GM12891 (cell line): ENCODE measurements around the gene MUSK.

Experiments used
- DNase-seq: peaks from one replicate; pipeline ENCODE4 v3.0.0; 2011; ENCODE audit warnings: low spot score; ENCODE audit not compliant: insufficient read length
- FAIRE-seq: peaks from 2 replicates; lab custom pipeline; 2011; peaks lifted over from hg19 to GRCh38; lab: Jason Lieb, UNC
- PAX5 ChIP-seq: IDR thresholded peaks from 2 replicates; pipeline ENCODE4 v1.6.1; 2011; ENCODE audit warnings: low read length, moderate library complexity, mild to moderate bottlenecking; ENCODE audit not compliant: insufficient read depth, severe bottlenecking
- POLR2A ChIP-seq: IDR thresholded peaks from 2 replicates; pipeline ENCODE4 v1.6.1; 2011; ENCODE audit warnings: low read depth, low read length, control low read depth
- POLR2AphosphoS5 ChIP-seq: IDR thresholded peaks from 2 replicates; pipeline ENCODE4 v1.6.1; 2011; ENCODE audit warnings: low read depth, low read length, control low read depth
- POU2F2 ChIP-seq: IDR thresholded peaks from 2 replicates; pipeline ENCODE4 v1.6.1; 2011; ENCODE audit warnings: low read depth, mild to moderate bottlenecking, control low read depth, low read length, moderate library complexity
- SPI1 ChIP-seq: IDR thresholded peaks from 2 replicates; pipeline ENCODE4 v1.6.1; 2011; ENCODE audit warnings: low read depth, low read length, control low read depth
- TAF1 ChIP-seq: IDR thresholded peaks from 2 replicates; pipeline ENCODE4 v1.6.1; 2011; ENCODE audit warnings: low read depth, low read length, control low read depth

MUSK gene

DNA sequence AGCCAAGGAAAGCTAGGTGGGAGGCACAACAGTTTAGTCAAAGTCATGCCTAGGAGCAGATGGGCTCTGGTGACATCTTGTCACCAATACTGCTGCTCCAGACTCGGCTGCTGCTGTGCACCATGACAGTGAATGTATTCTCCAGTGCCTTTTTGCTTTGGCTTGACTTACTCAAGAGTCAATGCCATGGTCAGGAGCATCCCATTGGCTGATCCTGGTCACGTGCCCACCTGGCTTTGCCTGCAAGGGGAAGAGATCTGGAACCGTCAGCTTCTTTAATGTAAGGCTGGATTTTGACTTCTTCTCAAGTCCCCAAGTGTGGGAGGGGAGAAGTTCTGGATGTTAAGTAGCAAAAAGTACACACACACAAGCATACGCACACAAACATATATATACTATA lies 19.9 kb upstream of the MUSK start:
- TF ChIP-seq PAX5 (no peak), SPI1 (no peak), POU2F2 (no peak), POLR2AphosphoS5 (no peak), POLR2A (no peak), TAF1 (no peak)
- FAIRE-seq, result no peak
- no peak for DNase-seq

DNA sequence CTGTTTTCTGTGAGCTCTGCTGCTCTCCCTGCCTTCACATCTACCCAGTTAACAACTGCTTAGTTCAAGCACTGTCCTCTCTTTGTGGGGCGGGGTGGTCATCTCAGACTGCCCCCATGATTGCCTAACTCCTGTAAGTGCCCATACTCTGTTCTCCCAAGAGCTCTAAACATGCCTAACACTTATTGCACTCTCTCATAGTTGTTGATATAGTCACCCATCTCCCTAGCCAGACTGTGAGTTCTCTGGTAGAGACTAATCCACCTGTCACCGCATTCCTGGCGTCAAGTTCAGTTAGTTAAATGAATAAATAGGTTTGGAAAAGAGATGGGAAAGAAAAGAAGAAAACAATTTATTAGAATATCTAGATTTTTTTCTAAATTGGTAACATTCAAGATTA lies 18.3 kb upstream of the MUSK start:
- FAIRE-seq, result no peak
- TF ChIP-seq PAX5 (no peak), SPI1 (no peak), POLR2AphosphoS5 (no peak), POLR2A (no peak), POU2F2 (no peak), TAF1 (no peak)

DNA sequence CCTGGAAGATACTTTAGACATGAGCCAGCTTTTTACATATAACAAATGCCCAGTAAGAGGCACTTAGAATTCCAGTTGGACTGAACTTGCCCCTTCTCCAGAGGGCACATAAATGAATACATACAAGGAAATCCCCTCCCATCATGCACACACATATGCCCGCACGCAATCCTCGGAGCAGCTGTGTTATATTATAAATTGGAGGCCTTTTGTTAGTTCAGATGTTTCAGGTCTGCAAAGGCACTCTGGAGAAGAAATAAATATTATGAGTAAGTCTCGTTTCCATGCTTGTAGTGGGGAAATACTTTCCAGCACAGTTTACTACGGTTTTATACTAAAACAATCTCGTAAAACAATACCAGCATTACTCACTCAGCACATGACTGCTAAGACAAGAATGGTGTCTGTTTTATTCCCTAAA lies 17.6 kb upstream of the MUSK start:
- FAIRE-seq, result no peak
- no peak for DNase-seq
- TF ChIP-seq SPI1, result no peak
- TF ChIP-seq PAX5, result no peak
- no peak for TF ChIP-seq POU2F2
- no peak for TF ChIP-seq POLR2AphosphoS5
- no peak for TF ChIP-seq TAF1
- TF ChIP-seq POLR2A, result no peak

More for the DNA sequence above, 18.3 kb upstream of the MUSK start:
- no peak for DNase-seq

DNA sequence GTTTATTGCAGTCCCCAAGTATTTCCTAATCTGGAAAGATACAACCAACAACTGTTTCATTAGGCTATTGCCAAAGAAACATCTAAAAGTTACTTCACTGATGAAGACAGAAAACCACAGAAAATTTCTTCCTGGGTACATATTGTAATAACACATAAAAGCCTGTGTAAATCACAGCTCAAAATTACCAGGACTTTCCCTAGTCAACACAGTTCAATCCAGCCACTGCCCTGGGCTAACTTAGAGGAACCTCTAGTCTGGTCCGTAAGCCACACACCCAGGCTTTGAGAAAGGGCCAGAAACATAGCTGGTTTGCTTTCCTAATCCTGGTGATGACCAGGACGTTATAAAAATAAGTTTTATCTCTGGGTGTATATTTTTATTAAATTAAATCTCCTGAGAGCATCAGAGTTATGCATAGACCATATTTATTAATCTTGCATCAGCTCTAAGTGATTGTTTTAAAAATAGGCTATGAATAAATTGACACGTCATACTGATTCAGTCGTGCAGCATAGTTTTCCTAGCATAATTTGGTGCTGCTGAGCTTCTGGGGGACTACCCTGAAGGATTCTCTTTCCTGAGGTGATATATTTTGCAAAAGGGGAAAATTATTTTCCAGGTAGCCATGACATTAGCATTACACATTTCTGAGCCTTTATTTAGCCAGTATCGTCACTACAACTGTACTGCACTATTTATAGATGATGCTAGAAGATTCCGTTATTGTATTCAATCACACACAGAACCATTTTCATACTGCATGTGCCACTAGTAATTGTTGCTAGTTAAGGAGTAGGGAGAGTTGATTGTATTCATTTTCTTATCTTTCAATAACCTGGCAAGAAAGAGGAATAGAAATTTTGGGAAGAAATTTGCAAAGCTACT lies 12.6 kb upstream of the MUSK start:
- DNase-seq (no peak), FAIRE-seq (no peak)
- TF ChIP-seq TAF1 (no peak), POU2F2 (no peak), PAX5 (no peak), POLR2AphosphoS5 (no peak), POLR2A (no peak), SPI1 (no peak)

DNA sequence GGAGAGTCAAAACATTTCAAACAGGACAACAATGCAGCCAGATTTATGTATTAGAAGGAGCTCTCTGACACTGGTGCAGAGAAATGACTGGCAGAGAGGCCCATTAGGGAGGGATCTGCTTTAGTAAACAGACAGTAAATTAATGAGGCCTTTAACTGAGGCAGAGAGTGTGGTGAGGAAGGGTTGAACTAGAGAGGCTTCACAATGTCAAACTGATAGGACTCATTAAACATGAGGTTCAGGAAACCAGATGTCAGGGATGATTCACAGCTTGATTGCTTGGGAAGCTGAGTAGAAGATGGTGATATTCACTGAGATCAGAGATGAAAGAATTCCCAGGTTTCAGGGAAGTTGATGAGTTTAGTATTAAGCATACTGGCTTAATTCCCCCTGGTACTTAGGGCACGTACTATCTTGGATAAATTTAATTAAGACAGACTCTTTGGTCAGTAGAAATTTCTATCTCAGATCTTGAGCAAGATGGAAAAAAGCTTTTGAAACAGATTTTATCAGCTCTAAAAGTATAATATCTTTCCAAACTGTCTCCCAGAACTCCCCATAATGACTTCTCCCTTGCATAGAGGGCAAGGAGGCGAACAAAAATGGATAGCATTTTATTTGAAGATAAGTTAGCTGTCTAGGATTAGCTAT lies 8.6 kb upstream of the MUSK start:
- DNase-seq, result no peak
- no peak for FAIRE-seq
- TF ChIP-seq TAF1 (no peak), POLR2AphosphoS5 (no peak), POU2F2 (no peak), SPI1 (no peak), PAX5 (no peak), POLR2A (no peak)

DNA sequence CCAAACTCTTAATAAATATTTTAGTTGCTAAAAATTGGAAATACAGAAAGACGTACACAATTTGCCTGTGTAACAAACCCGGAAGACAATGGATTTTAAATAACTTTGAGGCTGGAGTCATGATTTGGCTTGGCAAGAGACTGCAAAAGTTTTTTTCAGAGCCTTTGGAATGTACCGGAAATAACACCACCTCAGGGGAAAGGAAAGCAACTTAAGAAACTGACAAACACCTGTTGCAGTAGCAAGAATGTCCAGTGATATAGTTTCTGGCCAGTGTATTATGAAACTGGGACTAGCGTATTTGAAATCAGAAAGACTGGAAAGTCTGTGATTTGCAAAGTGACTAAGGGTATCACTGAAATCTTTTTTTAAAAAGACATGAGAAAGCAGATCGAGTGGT lies 842 bp downstream of the MUSK start:
- TF ChIP-seq POU2F2 (no peak), SPI1 (no peak), POLR2A (no peak), PAX5 (no peak), POLR2AphosphoS5 (no peak), TAF1 (no peak)
- no peak for DNase-seq
- FAIRE-seq, result no peak

DNA sequence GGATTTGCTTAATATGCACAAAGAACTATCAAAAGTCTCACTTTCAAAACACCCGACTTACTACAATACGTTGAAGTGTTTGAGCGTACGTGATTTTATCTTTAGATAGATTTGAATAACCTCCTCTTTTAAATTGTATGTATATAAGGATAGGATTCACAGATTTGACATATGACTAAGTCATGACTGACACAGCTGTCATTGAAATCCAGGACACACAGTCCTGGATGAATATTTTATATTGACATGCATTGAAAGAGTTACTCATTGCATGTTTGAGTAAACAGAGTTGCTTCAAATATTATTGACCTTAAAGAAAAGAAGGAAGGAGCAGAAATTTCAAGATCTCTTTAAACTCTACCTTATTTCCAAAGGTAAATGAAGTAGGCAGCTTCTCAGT lies 3.3 kb downstream of the MUSK start:
- no peak for FAIRE-seq
- TF ChIP-seq POU2F2 (no peak), POLR2AphosphoS5 (no peak), TAF1 (no peak), PAX5 (no peak)
- no peak for DNase-seq

DNA sequence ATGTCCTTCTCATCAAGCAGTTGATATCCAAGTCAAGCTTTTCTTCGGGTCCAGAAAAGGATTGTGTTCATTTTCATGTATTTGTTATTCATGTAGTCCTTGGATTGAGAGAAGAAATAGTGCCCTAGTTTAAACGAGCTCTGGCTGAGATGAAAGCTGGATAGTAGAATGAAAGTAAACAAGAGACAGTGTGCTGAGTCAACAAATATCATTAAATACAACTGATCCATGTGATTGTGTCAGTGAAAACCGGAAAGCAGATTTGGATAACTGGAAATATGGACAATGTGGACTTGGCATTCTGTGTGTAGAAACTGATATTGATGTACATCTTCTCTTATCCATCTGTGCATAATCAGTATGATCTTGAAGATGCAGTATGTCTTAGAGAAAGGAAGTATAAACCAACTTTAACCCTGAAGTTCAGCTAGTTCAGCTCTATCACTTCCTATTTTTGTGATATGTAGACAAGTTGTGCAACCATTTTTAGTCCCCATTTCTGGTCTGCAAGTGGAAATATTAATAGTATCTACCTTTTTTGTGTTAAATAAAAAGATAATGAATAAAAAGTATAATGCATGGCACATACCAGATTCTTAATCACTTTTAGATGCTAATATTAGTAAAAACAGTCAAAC lies 4.4 kb downstream of the MUSK start:
- no peak for DNase-seq
- 0 out of 2 replicates have a peak, but pooled peaks have one; percentile 5 for TF ChIP-seq SPI1
- TF ChIP-seq PAX5, result no peak
- FAIRE-seq, result no peak

DNA sequence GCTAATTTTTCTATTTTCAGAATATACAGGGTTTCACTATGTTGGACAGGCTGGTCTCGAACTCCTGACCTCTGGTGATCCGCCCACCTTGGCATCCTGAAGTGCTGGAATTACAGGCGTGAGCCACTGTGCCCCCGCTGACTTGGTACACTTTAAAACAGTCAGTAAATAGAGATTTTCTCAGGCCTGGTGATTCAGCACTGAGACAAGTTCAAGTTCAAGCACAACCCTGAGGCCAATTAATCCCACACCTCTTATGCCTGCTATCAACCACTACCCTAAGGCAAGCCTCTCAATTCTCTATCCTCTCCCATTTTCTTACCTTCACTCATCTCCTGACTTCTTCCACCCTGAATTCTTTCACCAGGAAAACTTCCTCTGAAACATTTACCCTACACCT lies 18.9 kb downstream of the MUSK start:
- no peak for TF ChIP-seq POU2F2
- TF ChIP-seq PAX5, result no peak
- no peak for TF ChIP-seq SPI1
- no peak for TF ChIP-seq TAF1
- no peak for TF ChIP-seq POLR2A
- TF ChIP-seq POLR2AphosphoS5, result no peak
- no peak for DNase-seq
- no peak for FAIRE-seq
